Mucosa of rectum (tissue), 2 donors: ENCODE data around the gene CCDC61.

Experiments
- H3K27ac ChIP-seq, 2 donors: one replicate each; pipeline ENCODE4 v1.7.0; 2013; ENCODE audit warnings: inconsistent platforms in 2 of 2, low read depth in 2 of 2, low read length in 2 of 2
- H3K27me3 ChIP-seq, 2 donors: one replicate each; pipeline ENCODE4 v1.7.0; 2013; ENCODE audit warnings: low read length in 2 of 2; ENCODE audit not compliant: control insufficient read depth in 2 of 2, insufficient read depth in 2 of 2
- H3K36me3 ChIP-seq, 2 donors: one replicate each; pipeline ENCODE4 v1.7.0; 2013; ENCODE audit warnings: low read length in 2 of 2; ENCODE audit not compliant: control insufficient read depth in 2 of 2, insufficient read depth in 2 of 2
- H3K4me1 ChIP-seq, 2 donors: one replicate each; pipeline ENCODE4 v1.7.0; 2013; ENCODE audit warnings: low read length in 2 of 2, mild to moderate bottlenecking in 1 of 2; ENCODE audit not compliant: control insufficient read depth in 2 of 2, insufficient read depth in 2 of 2
- H3K4me3 ChIP-seq, 2 donors: one replicate each; pipeline ENCODE4 v1.7.0; 2013; ENCODE audit warnings: low read length in 2 of 2
- H3K9ac ChIP-seq, 2 donors: one replicate each; pipeline ENCODE4 v1.7.0; 2013; ENCODE audit warnings: low read length in 2 of 2, low read depth in 1 of 2, mild to moderate bottlenecking in 1 of 2
- H3K9me3 ChIP-seq, 2 donors: one replicate each; pipeline ENCODE4 v1.7.0; 2013; ENCODE audit warnings: low read length in 2 of 2; ENCODE audit not compliant: control insufficient read depth in 2 of 2
- donor health status: healthy.
- donor health status: Normal muscosa, but diverticular disease.

CCDC61 gene

GRCh38 chr19:45996933-45997332, 1.7 kb downstream of the CCDC61 start:
- H3K4me3 ChIP-seq: no peak overlapping the region
- peaks cover 10% of the 10 kb centered on the region in 2 donors for H3K4me1 ChIP-seq
- no peaks in the 10 kb centered on the region for H3K9me3 ChIP-seq
- no peaks in the 10 kb centered on the region for H3K36me3 ChIP-seq
- no peak overlapping the region for H3K9ac ChIP-seq
- no peaks in the 10 kb centered on the region for H3K27me3 ChIP-seq
- H3K27ac ChIP-seq: no peak overlapping the region

- no peak overlapping the region for H3K9ac ChIP-seq
- no peak overlapping the region for H3K4me3 ChIP-seq
- H3K27ac ChIP-seq: no peak overlapping the region
Observed at GRCh38 chr19:45998834-45999233, 3.6 kb downstream of the CCDC61 start.

GRCh38 chr19:45999653-46000121, 4.4 kb downstream of the CCDC61 start:
- Histone ChIP-seq H3K4me1 (peaks cover 10% of the 10 kb centered on the region in 2 donors), H3K9me3 (no peaks in the 10 kb centered on the region), H3K27me3 (no peaks in the 10 kb centered on the region), H3K9ac (no peak overlapping the region), H3K4me3 (no peak overlapping the region), H3K36me3 (peaks cover 5 to 7% of the 10 kb centered on the region in 2 donors), H3K27ac (no peak overlapping the region)

More at GRCh38 chr19:45998834-45999233, 3.6 kb downstream of the CCDC61 start:
- Histone ChIP-seq H3K4me1 (peaks cover 10% of the 10 kb centered on the region in 2 donors), H3K27me3 (no peaks in the 10 kb centered on the region), H3K36me3 (peaks cover 5 to 7% of the 10 kb centered on the region in 2 donors), H3K9me3 (no peaks in the 10 kb centered on the region)

- Histone ChIP-seq H3K36me3 (peaks cover 5 to 7% of the 10 kb centered on the region in 2 donors), H3K4me3 (peak overlapping the region in 1 of 2 donors; percentile 13), H3K4me1 (peaks cover 8% of the 10 kb centered on the region in 2 donors), H3K27me3 (no peaks in the 10 kb centered on the region), H3K9ac (no peak overlapping the region), H3K9me3 (no peaks in the 10 kb centered on the region), H3K27ac (no peak overlapping the region)
Observed at GRCh38 chr19:46000491-46001246, 5.4 kb downstream of the CCDC61 start.

GRCh38 chr19:46002678-46003275, 7.5 kb downstream of the CCDC61 start:
- Histone ChIP-seq H3K36me3 (peaks cover 7 to 11% of the 10 kb centered on the region in 2 donors), H3K27ac (no peak overlapping the region), H3K4me1 (peaks cover 2 to 4% of the 10 kb centered on the region in 2 donors), H3K27me3 (no peaks in the 10 kb centered on the region), H3K9me3 (no peaks in the 10 kb centered on the region), H3K4me3 (no peak overlapping the region), H3K9ac (no peak overlapping the region)

- no peak overlapping the region for H3K27ac ChIP-seq
- peaks cover 11 to 14% of the 10 kb centered on the region in 2 donors for H3K36me3 ChIP-seq
- H3K9ac ChIP-seq: no peak overlapping the region
Observed at GRCh38 chr19:46006411-46006810, 11.1 kb downstream of the CCDC61 start.

GRCh38 chr19:46009530-46010510, 14.6 kb downstream of the CCDC61 start:
- Histone ChIP-seq H3K36me3 (peaks cover 5 to 9% of the 10 kb centered on the region in 2 donors), H3K9ac (no peak overlapping the region), H3K9me3 (no peaks in the 10 kb centered on the region), H3K27me3 (peaks cover 3 to 6% of the 10 kb centered on the region in 2 donors), H3K4me1 (peaks cover 4% of the 10 kb centered on the region in 2 donors), H3K27ac (no peak overlapping the region), H3K4me3 (no peak overlapping the region)

More at GRCh38 chr19:46006411-46006810, 11.1 kb downstream of the CCDC61 start:
- H3K4me1 ChIP-seq: no peaks in the 10 kb centered on the region
- H3K4me3 ChIP-seq: no peak overlapping the region
- no peaks in the 10 kb centered on the region for H3K27me3 ChIP-seq
- H3K9me3 ChIP-seq: no peaks in the 10 kb centered on the region

GRCh38 chr19:46014534-46014933, 19.3 kb downstream of the CCDC61 start:
- Histone ChIP-seq H3K36me3 (no peaks in the 10 kb centered on the region), H3K4me3 (peak overlapping the region; percentile 33 to 46), H3K27me3 (peaks cover 6% of the 10 kb centered on the region in 2 donors), H3K9ac (peak overlapping the region in 1 of 2 donors; percentile 50), H3K9me3 (no peaks in the 10 kb centered on the region), H3K27ac (no peak overlapping the region), H3K4me1 (peaks cover 14 to 20% of the 10 kb centered on the region in 2 donors)

GRCh38 chr19:46014941-46015686, 19.8 kb downstream of the CCDC61 start:
- no peak overlapping the region for H3K27ac ChIP-seq
- H3K36me3 ChIP-seq: no peaks in the 10 kb centered on the region
- peak overlapping the region in 1 of 2 donors; percentile 50 for H3K9ac ChIP-seq
- H3K9me3 ChIP-seq: no peaks in the 10 kb centered on the region
- peaks cover 6% of the 10 kb centered on the region in 2 donors for H3K27me3 ChIP-seq
- peak overlapping the region; percentile 46 to 81 for H3K4me3 ChIP-seq
- H3K4me1 ChIP-seq: peaks cover 14 to 20% of the 10 kb centered on the region in 2 donors
